Liver (tissue), 9 donors: ENCODE results near the gene NTHL1. TPM values are rescaled to one million over a fixed set of nuclear protein-coding genes. Genes with fewer than 3 reads are reported as not detected.

Experiments
- DNase-seq: peaks from one replicate; pipeline ENCODE4 v3.0.0-alpha.2; 2017; ENCODE audit warnings: low spot score
- H3K27ac ChIP-seq, 2 donors: one replicate each; pipeline ENCODE4 v1.7.0; 2013; ENCODE audit warnings: inconsistent platforms in 2 of 2, low read length in 2 of 2, control low read depth in 1 of 2, low read depth in 1 of 2, mild to moderate bottlenecking in 1 of 2
- H3K27me3 ChIP-seq, 4 donors: one replicate each; pipeline versions ENCODE4 v1.6.1 to v1.7.0; 2013; ENCODE audit warnings: low read length in 3 of 4, inconsistent platforms in 1 of 4, mild to moderate bottlenecking in 1 of 4, moderate library complexity in 1 of 4; ENCODE audit not compliant: control insufficient read depth in 4 of 4, insufficient read depth in 4 of 4
- H3K36me3 ChIP-seq, 4 donors: one replicate each; pipeline versions ENCODE4 v1.6.1 to v1.7.0; 2013; ENCODE audit warnings: low read length in 3 of 4, mild to moderate bottlenecking in 3 of 4, low read depth in 1 of 4, moderate library complexity in 1 of 4; ENCODE audit not compliant: control insufficient read depth in 4 of 4, insufficient read depth in 3 of 4
- H3K4me1 ChIP-seq, 4 donors: one replicate each; pipeline versions ENCODE4 v1.6.1 to v1.7.0; 2013; ENCODE audit warnings: low read length in 3 of 4, mild to moderate bottlenecking in 3 of 4, moderate library complexity in 1 of 4; ENCODE audit not compliant: control insufficient read depth in 4 of 4, insufficient read depth in 4 of 4
- H3K4me3 ChIP-seq, 3 donors: one replicate each; pipeline versions ENCODE4 v1.6.1 to v1.7.0; 2013; ENCODE audit warnings: low read length in 3 of 3, control low read depth in 1 of 3, low read depth in 1 of 3, mild to moderate bottlenecking in 1 of 3
- H3K9ac ChIP-seq, 2 donors: one replicate each; pipeline ENCODE4 v1.7.0; 2013; ENCODE audit warnings: low read length in 2 of 2, mild to moderate bottlenecking in 2 of 2, moderate library complexity in 2 of 2, control low read depth in 1 of 2, low read depth in 1 of 2
- H3K9me3 ChIP-seq, 4 donors: one replicate each; pipeline versions ENCODE4 v1.6.1 to v1.7.0; 2013; ENCODE audit warnings: low read length in 3 of 4; ENCODE audit not compliant: control insufficient read depth in 4 of 4
- ATF3 ChIP-seq: IDR thresholded peaks from 2 replicates; pipeline ENCODE4 v1.6.1; 2016; ENCODE audit warnings: antibody characterized with exemption
- CTCF ChIP-seq: fragments of 150-350 bp; IDR thresholded peaks from 2 replicates; pipeline ENCODE4 v1.5.1; 2017; ENCODE audit warnings: improper control_type of control experiment, low read depth, low read length; ENCODE audit not compliant: missing input control
- EGR1 ChIP-seq, 2 donors: IDR thresholded peaks; 2 replicates each; pipeline ENCODE4 v1.6.1; 2016 to 2018; ENCODE audit warnings: antibody characterized with exemption in 2 of 2, low read depth in 2 of 2
- FOXA1 ChIP-seq: IDR thresholded peaks from 2 replicates; pipeline ENCODE4 v1.6.1; 2016; ENCODE audit warnings: antibody characterized with exemption
- FOXA2 ChIP-seq: IDR thresholded peaks from 2 replicates; pipeline ENCODE4 v1.6.1; 2016; ENCODE audit warnings: antibody characterized with exemption
- GABPA ChIP-seq, 2 donors: IDR thresholded peaks in 1 of 2; conservative IDR thresholded peaks in 1 of 2; 2 replicates each; pipeline ENCODE4 v1.6.1; 2016; ENCODE audit warnings: antibody characterized with exemption in 2 of 2, mild to moderate bottlenecking in 1 of 2, moderate library complexity in 1 of 2
- HNF4A ChIP-seq, 2 donors: conservative IDR thresholded peaks; 2 replicates each; pipeline ENCODE4 v1.6.1; 2016; ENCODE audit warnings: antibody characterized with exemption in 2 of 2, mild to moderate bottlenecking in 2 of 2
- HNF4G ChIP-seq: IDR thresholded peaks from 2 replicates; pipeline ENCODE4 v1.6.1; 2016; ENCODE audit warnings: antibody characterized with exemption
- JUND ChIP-seq, 2 donors: IDR thresholded peaks; 2 replicates each; pipeline ENCODE4 v1.6.1; 2016; ENCODE audit warnings: antibody characterized with exemption in 2 of 2
- MAX ChIP-seq: IDR thresholded peaks from 2 replicates; pipeline ENCODE4 v1.6.1; 2016; ENCODE audit warnings: antibody characterized with exemption
- NR2F2 ChIP-seq: IDR thresholded peaks from 2 replicates; pipeline ENCODE4 v1.6.1; 2016; ENCODE audit warnings: antibody characterized with exemption
- RAD21 ChIP-seq, 2 donors: IDR thresholded peaks; 2 replicates each; pipeline ENCODE4 v1.6.1; 2016; ENCODE audit warnings: antibody characterized with exemption in 2 of 2, mild to moderate bottlenecking in 2 of 2
- REST ChIP-seq: IDR thresholded peaks from 2 replicates; pipeline ENCODE4 v1.6.1; 2016; ENCODE audit warnings: antibody characterized with exemption, mild to moderate bottlenecking
- RXRA ChIP-seq, 2 donors: IDR thresholded peaks; 2 replicates each; pipeline ENCODE4 v1.6.1; 2017 to 2018; ENCODE audit warnings: antibody characterized with exemption in 2 of 2, mild to moderate bottlenecking in 1 of 2
- SP1 ChIP-seq: IDR thresholded peaks from 2 replicates; pipeline ENCODE4 v1.6.1; 2018; ENCODE audit warnings: antibody characterized with exemption, mild to moderate bottlenecking
- TAF1 ChIP-seq: conservative IDR thresholded peaks from 2 replicates; pipeline ENCODE4 v1.6.1; 2016; ENCODE audit warnings: antibody characterized with exemption, mild to moderate bottlenecking
- YY1 ChIP-seq: IDR thresholded peaks from 2 replicates; pipeline ENCODE4 v1.6.1; 2016; ENCODE audit warnings: antibody characterized with exemption, mild to moderate bottlenecking
- ZBTB33 ChIP-seq: IDR thresholded peaks from 2 replicates; pipeline ENCODE4 v1.6.1; 2016; ENCODE audit warnings: antibody characterized with exemption
- WGBS: extraction: QIAGEN DNeasy Blood & Tissue Kit; methylation state at CpG from one replicate; pipeline ENCODE4 v1.1.7; 2013; 5-methylcytosine and 5-hydroxymethylcytosine counted together
- polyA plus RNA-seq, 2 donors: library from polyadenylated mRNA; stranded (reverse) in 1 of 2; unstranded in 1 of 2; fragments of 200-250 nt in 1 of 2; fragments of >200 nt in 1 of 2; fragmentation: Nextera tagmentation in 1 of 2; extraction: Ambion mirVana in 1 of 2; gene quantifications; one replicate each; pipeline versions ENCODE4 v1.2.1 to v1.2.3, GENCODE V29; 2013 to 2015
- total RNA-seq, 2 donors: library from RNA; depleted of rRNA; stranded (reverse); fragments of >200 nt; gene quantifications; one replicate each; pipeline ENCODE4 v1.2.3, GENCODE V29; 2014
- donor health status: healthy.
- donor health status: healthy.
- donor health status: healthy.
- donor health status: healthy.
- donor health status: healthy.

The NTHL1 gene
- total RNA-seq = 10 to 100 TPM; 10.4 to 12.7 TPM
- 100 to 1,000 TPM in 1 of 2 donors, 10 to 100 TPM in 1; 25.4 to 166 TPM for polyA plus RNA-seq

GRCh38 chr16:2047330-2048115 is at the start of gene NTHL1, which contains the start of gene TSC2:
TSS of gene NTHL1 (minus strand) at chr16:2047834. CDS start at chr16:2047823, 11 bp downstream.
TSS of gene TSC2 (plus strand) at chr16:2047985. CDS start at chr16:2048616, 631 bp downstream.
- Histone ChIP-seq H3K27me3 (no peaks in the 10 kb centered on the region), H3K9ac (peak within 1 kb of the TSS; percentile 58 to 65), H3K36me3 (peaks cover 0 to 12% (median 7%) of the 10 kb centered on the region in 4 donors), H3K27ac (peak within 1 kb of the TSS; percentile 59 to 84), H3K4me1 (peaks cover 4 to 44% (median 29%) of the 10 kb centered on the region in 4 donors), H3K4me3 (peak within 1 kb of the TSS; percentile 65 to 97 (median 89)), H3K9me3 (no peaks in the 10 kb centered on the region)
- WGBS = under 1% methylated on average over 81 of the region's 81 CpGs
- peak; percentile 96 for DNase-seq
- TF ChIP-seq GABPA (IDR thresholded peaks at IDR 0.05 in 1 of 2, conservative IDR thresholded peaks at IDR 0.05 in 1 of 2) (peak; percentile 81 to 94), HNF4G (no peak), NR2F2 (no peak), JUND (IDR thresholded peaks at IDR 0.05) (no peak), HNF4A (conservative IDR thresholded peaks at IDR 0.05) (no peak), RAD21 (IDR thresholded peaks at IDR 0.05) (peak in 1 of 2 donors; percentile 23), SP1 (no peak), FOXA1 (no peak), RXRA (IDR thresholded peaks at IDR 0.05) (peak; percentile 59 to 70), CTCF (peak; percentile 23), EGR1 (IDR thresholded peaks at IDR 0.05; ENCODE audit: low read depth in 2 of 2) (no peak), TAF1 (no peak), REST (no peak), ATF3 (no peak), MAX (no peak), YY1 (peak; percentile 89), FOXA2 (no peak), ZBTB33 (no peak)
